C1 segment of cervical spinal cord (tissue), 14 donors: ENCODE data around the gene MSI2.
"Not testable (repeated sequence)": the region's sequence is repeated elsewhere in the genome, so short reads cannot be mapped to it uniquely, and the experiment has no call there.

Experiments
- DNase-seq, 14 donors: peaks; one replicate each; lab custom pipeline; 2025; lab: John Stamatoyannopoulos, UW

Gene MSI2

GRCh38 chr17:57609125-57609877, 353.0 kb downstream of the MSI2 start:
- DNase-seq = peak in 2 of 14 donors; percentile 14 to 21

- no peak for DNase-seq
Observed at GRCh38 chr17:57609878-57610270, 353.6 kb downstream of the MSI2 start.

- no peak for DNase-seq
Observed at GRCh38 chr17:57612202-57613071, 356.1 kb downstream of the MSI2 start.

GRCh38 chr17:57614742-57615141, 358.4 kb downstream of the MSI2 start:
- no peak for DNase-seq

GRCh38 chr17:57615836-57616757, 359.8 kb downstream of the MSI2 start:
- no peak for DNase-seq

GRCh38 chr17:57617218-57617617, 360.9 kb downstream of the MSI2 start:
- no peak for DNase-seq

- DNase-seq = no peak
Observed at GRCh38 chr17:57619061-57619937, 363.0 kb downstream of the MSI2 start.

- DNase-seq = no peak
Observed at GRCh38 chr17:57620576-57620975, 364.3 kb downstream of the MSI2 start.

- DNase-seq = not testable (repeated sequence)
Observed at GRCh38 chr17:57621791-57622190, 365.5 kb downstream of the MSI2 start.

- DNase-seq = no peak
Observed at GRCh38 chr17:57622306-57622682, 366.0 kb downstream of the MSI2 start.

GRCh38 chr17:57622683-57623433, 366.5 kb downstream of the MSI2 start:
- peak in 1 of 14 donors; percentile 50 for DNase-seq

GRCh38 chr17:57623620-57624019, 367.3 kb downstream of the MSI2 start:
- no peak for DNase-seq

- DNase-seq = no peak
Observed at GRCh38 chr17:57624386-57624785, 368.1 kb downstream of the MSI2 start.

- no peak for DNase-seq
Observed at GRCh38 chr17:57625511-57625910, 369.2 kb downstream of the MSI2 start.

- no peak for DNase-seq
Observed at GRCh38 chr17:57625957-57626356, 369.6 kb downstream of the MSI2 start.

GRCh38 chr17:57626520-57627210, 370.3 kb downstream of the MSI2 start:
- DNase-seq = no peak

- no peak for DNase-seq
Observed at GRCh38 chr17:57627591-57627990, 371.3 kb downstream of the MSI2 start.

GRCh38 chr17:57628421-57628820, 372.1 kb downstream of the MSI2 start:
- DNase-seq = no peak

- no peak for DNase-seq
Observed at GRCh38 chr17:57629470-57629869, 373.1 kb downstream of the MSI2 start.
